Duodenal mucosa (tissue), 2 donors: ENCODE data around the gene LGI2.
"Not testable (repeated sequence)": the region's sequence is repeated elsewhere in the genome, so short reads cannot be mapped to it uniquely, and the experiment has no call there.

Experiments used
- H3K27ac ChIP-seq: one replicate; pipeline ENCODE4 v1.7.0; 2013; ENCODE audit warnings: low read depth, low read length
- H3K27me3 ChIP-seq, 2 donors: one replicate each; pipeline ENCODE4 v1.7.0; 2013; ENCODE audit warnings: low read length in 2 of 2, control low read depth in 1 of 2; ENCODE audit not compliant: insufficient read depth in 2 of 2, control insufficient read depth in 1 of 2
- H3K36me3 ChIP-seq, 2 donors: one replicate each; pipeline ENCODE4 v1.7.0; 2013; ENCODE audit warnings: low read length in 2 of 2, control low read depth in 1 of 2; ENCODE audit not compliant: insufficient read depth in 2 of 2, control insufficient read depth in 1 of 2
- H3K4me1 ChIP-seq, 2 donors: one replicate each; pipeline ENCODE4 v1.7.0; 2013; ENCODE audit warnings: low read length in 2 of 2, control low read depth in 1 of 2; ENCODE audit not compliant: insufficient read depth in 2 of 2, control insufficient read depth in 1 of 2
- H3K4me3 ChIP-seq, 2 donors: one replicate each; pipeline ENCODE4 v1.7.0; 2013; ENCODE audit warnings: low read length in 2 of 2, low read depth in 1 of 2
- H3K9ac ChIP-seq, 2 donors: one replicate each; pipeline ENCODE4 v1.7.0; 2013; ENCODE audit warnings: low read length in 2 of 2, low read depth in 1 of 2
- H3K9me3 ChIP-seq, 2 donors: one replicate each; pipeline ENCODE4 v1.7.0; 2013; ENCODE audit warnings: low read length in 2 of 2, control low read depth in 1 of 2; ENCODE audit not compliant: control insufficient read depth in 1 of 2

Gene LGI2

DNA sequence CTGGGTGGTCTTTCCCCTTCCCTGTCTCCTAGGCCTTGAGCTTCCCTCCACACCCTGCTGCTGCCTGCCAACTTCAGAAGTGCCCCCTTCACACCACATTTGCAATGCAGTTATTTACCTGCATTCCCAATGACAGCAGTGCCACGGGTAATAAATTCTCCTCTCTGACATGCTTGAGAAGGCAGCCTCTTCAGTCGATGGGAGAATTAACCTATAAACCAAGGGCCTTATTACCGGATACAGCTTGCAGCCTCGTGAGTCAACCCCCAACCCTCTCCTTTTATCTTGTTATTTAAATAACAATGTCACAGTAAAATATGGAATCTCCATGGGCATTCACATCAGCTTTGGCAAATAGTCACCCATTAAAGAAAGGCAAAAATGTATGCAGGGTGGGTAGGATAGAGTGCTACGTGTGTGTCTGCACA is 34.7 kb upstream of the LGI2 start:
- Histone ChIP-seq H3K4me1 (no peaks in the 10 kb centered on the region), H3K9ac (no peak overlapping the region), H3K27ac (no peak overlapping the region), H3K9me3 (no peaks in the 10 kb centered on the region), H3K36me3 (no peaks in the 10 kb centered on the region), H3K27me3 (no peaks in the 10 kb centered on the region), H3K4me3 (no peak overlapping the region)

DNA sequence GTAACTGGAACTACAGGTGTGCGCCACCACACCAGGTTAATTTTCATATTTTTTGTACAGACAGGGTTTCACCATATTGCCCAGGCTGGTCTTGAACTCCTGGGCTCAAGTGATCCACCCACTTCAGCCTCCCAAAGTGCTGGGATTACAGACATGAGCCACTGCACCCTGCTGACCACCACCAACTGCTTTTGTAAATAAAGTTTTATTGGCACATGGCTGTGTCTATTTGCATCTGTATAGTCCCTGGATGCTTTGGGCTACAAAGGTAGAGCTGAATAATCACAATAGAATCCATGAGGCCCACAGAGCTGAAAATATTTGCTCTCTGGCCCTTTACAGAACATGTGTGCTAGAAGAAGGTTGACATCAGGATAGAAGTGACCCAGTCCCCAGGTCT is 33.7 kb upstream of the LGI2 start:
- H3K36me3 ChIP-seq, H3K9ac ChIP-seq, H3K4me3 ChIP-seq, H3K9me3 ChIP-seq, H3K4me1 ChIP-seq, H3K27me3 ChIP-seq, H3K27ac ChIP-seq: not testable (repeated sequence)

DNA sequence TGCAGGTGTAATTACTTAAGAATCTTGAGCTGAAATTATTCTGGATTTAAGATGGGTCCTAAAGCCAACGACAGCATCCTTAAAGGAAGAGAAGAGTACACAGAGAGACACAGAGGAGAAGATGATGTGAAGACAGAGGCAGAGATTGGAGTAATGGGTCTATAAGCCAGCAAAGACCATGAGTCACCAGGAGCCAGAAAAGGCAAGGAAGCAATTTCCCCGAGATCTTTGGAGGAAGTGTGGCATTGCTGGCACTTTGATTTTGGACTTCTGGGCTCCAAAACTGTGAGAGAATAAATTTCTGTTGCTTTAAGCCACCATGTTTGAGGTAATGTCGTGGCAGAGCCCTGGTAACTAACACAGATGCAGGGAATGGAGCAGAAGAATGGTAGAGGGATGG is 32.4 kb upstream of the LGI2 start:
- H3K4me3 ChIP-seq = no peak overlapping the region
- H3K27me3 ChIP-seq = no peaks in the 10 kb centered on the region
- no peak overlapping the region for H3K27ac ChIP-seq
- no peaks in the 10 kb centered on the region for H3K4me1 ChIP-seq
- H3K36me3 ChIP-seq = no peaks in the 10 kb centered on the region
- H3K9ac ChIP-seq = no peak overlapping the region
- H3K9me3 ChIP-seq = no peaks in the 10 kb centered on the region

DNA sequence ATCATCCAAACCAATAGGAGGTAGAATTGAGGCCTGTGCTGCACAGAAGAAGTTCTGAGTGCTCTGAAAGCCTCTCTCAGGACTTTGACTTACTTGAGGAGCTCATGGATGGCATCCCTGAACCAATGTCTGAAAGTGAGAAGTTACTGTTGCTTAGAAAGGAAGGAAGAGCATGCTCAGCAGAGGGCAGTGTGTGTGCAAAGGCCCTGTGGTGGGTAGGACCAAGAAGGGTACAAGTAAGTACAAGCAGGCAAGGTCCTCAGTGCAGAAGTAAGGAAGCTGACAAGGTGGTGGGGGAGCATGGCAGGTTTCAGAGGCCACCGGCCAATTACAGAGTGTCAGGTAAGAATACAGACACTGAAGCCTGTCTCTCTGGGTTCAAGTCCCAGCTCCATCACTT is 31.4 kb upstream of the LGI2 start:
- Histone ChIP-seq H3K9ac (no peak overlapping the region), H3K4me3 (no peak overlapping the region), H3K36me3 (no peaks in the 10 kb centered on the region), H3K27ac (no peak overlapping the region), H3K4me1 (no peaks in the 10 kb centered on the region), H3K27me3 (no peaks in the 10 kb centered on the region), H3K9me3 (no peaks in the 10 kb centered on the region)

DNA sequence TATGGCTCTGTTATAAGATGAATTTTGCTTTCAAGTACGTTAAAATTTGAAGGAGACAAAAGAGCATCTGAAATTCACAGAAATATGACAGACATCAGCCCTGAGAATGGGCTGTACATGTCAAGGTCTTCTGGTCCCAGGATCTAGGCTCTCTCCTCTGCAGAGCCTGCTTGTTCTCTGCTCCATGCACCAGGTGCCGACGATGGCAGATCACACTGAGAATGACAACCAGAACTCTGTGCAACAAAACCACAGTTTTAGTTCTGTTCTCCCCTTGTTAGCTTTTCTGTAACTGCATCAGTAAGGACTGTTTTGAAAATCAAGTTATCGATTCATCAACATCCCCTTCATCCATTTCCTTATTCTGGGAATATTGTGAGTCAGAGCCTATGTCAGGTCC is 30.9 kb upstream of the LGI2 start:
- H3K27ac ChIP-seq = no peak overlapping the region
- no peaks in the 10 kb centered on the region for H3K9me3 ChIP-seq
- H3K4me3 ChIP-seq = no peak overlapping the region
- H3K36me3 ChIP-seq = no peaks in the 10 kb centered on the region
- H3K27me3 ChIP-seq = no peaks in the 10 kb centered on the region
- no peaks in the 10 kb centered on the region for H3K4me1 ChIP-seq
- no peak overlapping the region for H3K9ac ChIP-seq

DNA sequence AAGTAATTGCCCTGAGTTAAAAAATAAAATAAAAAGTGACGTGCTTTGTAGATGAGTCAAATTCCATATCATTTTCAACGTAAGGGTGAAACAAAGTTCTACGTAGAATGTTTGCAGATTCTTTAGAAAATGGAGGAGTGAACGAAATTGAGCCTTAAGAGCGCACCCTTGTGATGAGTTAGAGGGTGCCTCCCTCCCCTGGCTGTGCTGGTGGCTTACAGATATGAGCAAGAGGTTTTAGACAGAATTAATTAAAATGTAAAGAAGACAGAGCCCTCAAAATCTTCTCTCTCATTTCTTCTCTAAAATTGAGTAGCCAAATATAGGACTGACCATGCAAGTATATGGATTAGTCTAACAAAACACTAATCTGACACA is 30.2 kb upstream of the LGI2 start:
- no peak overlapping the region for H3K27ac ChIP-seq

DNA sequence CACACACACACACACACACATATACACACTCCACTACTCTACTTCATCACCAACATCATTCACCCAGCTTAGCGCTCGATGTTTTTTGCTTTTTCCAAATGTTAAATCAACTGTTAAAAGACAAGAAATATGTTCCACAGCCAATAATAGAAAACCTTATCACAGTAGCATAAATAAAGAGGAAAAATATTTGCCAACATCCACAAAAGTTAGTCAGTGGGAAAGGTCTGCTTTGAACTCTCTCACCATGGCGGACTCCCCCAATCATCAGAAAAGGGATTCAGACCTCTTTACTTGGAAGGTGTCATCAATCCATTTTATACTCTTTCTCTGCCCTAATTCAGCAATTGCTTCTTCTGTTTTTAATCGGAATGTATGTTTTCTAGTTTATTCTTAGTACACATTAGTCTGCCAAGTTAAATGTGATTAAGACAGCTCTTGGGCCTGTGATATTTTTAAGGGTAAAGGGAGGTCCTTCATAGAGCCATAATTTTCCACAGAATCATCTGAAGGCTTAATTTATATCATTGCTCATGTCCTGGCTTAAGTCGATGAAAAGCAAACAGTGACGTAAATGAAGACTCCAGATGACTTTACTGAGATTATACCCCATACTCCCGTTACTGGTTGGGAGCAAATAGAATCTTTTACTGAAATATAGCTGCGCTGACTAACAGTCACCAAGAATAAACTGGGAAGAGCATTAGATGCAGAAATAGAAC is 29.7 kb upstream of the LGI2 start:
- no peaks in the 10 kb centered on the region for H3K9me3 ChIP-seq
- H3K9ac ChIP-seq = no peak overlapping the region
- H3K27ac ChIP-seq = no peak overlapping the region
- H3K27me3 ChIP-seq = no peaks in the 10 kb centered on the region
- H3K36me3 ChIP-seq = no peaks in the 10 kb centered on the region
- no peaks in the 10 kb centered on the region for H3K4me1 ChIP-seq
- no peak overlapping the region for H3K4me3 ChIP-seq

More for the DNA sequence above, 30.2 kb upstream of the LGI2 start:
- Histone ChIP-seq H3K36me3 (no peaks in the 10 kb centered on the region), H3K4me1 (no peaks in the 10 kb centered on the region), H3K9ac (no peak overlapping the region), H3K27me3 (no peaks in the 10 kb centered on the region), H3K4me3 (no peak overlapping the region), H3K9me3 (no peaks in the 10 kb centered on the region)

DNA sequence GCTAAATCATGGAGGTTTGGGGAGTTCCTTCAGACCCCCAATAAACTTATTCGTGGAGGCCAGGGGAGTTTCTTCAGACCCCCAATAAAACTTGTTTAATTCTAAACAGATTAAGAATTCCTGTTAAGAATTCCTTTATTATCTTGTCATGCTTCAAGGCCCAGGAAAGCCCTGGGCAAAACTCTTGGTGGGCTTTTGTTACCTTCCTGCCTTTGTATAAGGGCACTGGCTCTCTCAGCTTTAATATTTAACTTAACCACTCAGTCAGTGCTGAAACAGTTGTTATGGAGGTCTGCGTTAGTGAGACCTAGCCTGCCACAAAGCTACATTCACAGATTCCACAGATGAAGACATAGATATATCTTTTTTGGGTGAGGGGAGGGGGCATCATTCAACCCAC is 29.0 kb upstream of the LGI2 start:
- H3K36me3 ChIP-seq = no peaks in the 10 kb centered on the region
- H3K27ac ChIP-seq = no peak overlapping the region
- H3K9ac ChIP-seq = no peak overlapping the region
- no peaks in the 10 kb centered on the region for H3K9me3 ChIP-seq
- H3K4me1 ChIP-seq = no peaks in the 10 kb centered on the region
- H3K4me3 ChIP-seq = no peak overlapping the region
- no peaks in the 10 kb centered on the region for H3K27me3 ChIP-seq

DNA sequence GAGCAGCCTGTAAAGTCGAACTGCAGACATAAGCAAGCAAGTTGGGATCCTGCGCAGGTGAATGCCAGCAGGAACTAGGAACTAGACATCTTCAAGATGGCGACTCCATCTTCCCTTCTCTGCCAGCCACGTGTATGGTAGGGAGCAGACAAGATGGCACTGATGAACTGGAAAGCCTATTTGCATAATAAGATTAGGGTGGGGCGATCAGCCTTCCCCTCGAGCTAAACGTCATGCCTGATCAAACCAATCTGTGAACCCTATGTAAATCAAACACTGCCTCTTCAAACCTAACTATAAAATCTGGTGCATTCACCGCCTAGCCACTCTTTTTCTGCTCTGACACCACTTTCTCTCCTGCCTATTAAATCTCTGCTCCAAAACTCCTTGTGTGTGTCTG is 28.1 kb upstream of the LGI2 start:
- no peaks in the 10 kb centered on the region for H3K9me3 ChIP-seq
- H3K36me3 ChIP-seq = no peaks in the 10 kb centered on the region
- H3K27ac ChIP-seq = no peak overlapping the region
- no peak overlapping the region for H3K9ac ChIP-seq
- no peaks in the 10 kb centered on the region for H3K27me3 ChIP-seq
- H3K4me3 ChIP-seq = no peak overlapping the region
- no peaks in the 10 kb centered on the region for H3K4me1 ChIP-seq

DNA sequence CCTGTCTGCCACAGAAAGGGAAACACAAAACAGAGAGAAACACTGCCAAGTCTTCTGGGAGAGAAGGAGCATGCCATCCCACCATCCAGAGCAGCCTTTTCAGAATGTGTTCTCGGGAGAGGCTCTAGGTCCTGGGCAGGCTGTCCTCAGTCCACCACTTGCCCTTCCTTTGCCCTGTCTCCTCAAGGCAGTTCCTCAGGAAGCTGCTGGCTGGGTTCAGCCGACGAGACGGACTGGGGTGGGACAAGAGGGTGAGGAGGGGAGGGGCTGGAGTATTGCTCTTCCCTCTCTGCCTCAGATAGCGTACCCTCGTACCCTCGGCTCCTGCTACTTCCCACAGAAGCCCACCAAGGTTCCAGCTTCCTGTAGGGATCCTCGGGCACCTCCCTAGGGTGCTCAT is 26.6 kb upstream of the LGI2 start:
- Histone ChIP-seq H3K27me3 (no peaks in the 10 kb centered on the region), H3K27ac (no peak overlapping the region), H3K36me3 (no peaks in the 10 kb centered on the region), H3K4me1 (no peaks in the 10 kb centered on the region), H3K9me3 (no peaks in the 10 kb centered on the region), H3K9ac (no peak overlapping the region), H3K4me3 (no peak overlapping the region)

DNA sequence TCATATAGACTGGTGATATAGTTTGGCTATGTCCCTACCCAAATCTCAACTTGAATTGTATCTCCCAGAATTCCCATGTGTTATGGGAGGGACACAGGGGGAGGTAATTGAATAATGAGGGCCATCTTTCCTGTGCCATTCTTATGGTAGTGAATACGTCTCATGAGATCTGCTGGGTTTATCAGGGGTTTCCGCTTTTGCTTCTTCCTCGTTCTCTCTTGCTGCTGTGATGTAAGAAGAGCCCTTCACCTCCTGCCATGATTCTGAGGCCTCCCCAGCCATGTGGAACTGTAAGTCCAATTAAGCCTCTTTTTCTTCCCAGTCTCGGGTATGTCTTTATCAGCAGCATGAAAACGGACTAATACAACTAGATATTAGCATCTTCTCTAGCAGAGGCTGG is 21.3 kb upstream of the LGI2 start:
- H3K4me1 ChIP-seq, H3K9me3 ChIP-seq, H3K27ac ChIP-seq, H3K36me3 ChIP-seq, H3K4me3 ChIP-seq, H3K27me3 ChIP-seq, H3K9ac ChIP-seq: not testable (repeated sequence)
